CD4-positive, alpha-beta T cell treated with Interleukin-6 at 100 ng/mL for 8 hours (primary cell): Measurements from ENCODE around the gene TRIP12.
"Not testable (repeated sequence)": the region's sequence is repeated elsewhere in the genome, so short reads cannot be mapped to it uniquely, and the experiment has no call there.

Experiments
- DNase-seq: peaks from one replicate; pipeline ENCODE4 v3.0.0-alpha.2; 2020; ENCODE audit warnings: mixed read lengths, low spot score

The TRIP12 gene

GRCh38 chr2:229768235-229768634 lies 153.6 kb downstream of the TRIP12 start:
- DNase-seq = no peak

- no peak for DNase-seq
These were observed 156.1 kb downstream of the TRIP12 start for GRCh38 chr2:229765721-229766120.

GRCh38 chr2:229761663-229762062 lies 160.1 kb downstream of the TRIP12 start:
- no peak for DNase-seq

- not testable (repeated sequence) for DNase-seq
These were observed 164.3 kb downstream of the TRIP12 start for GRCh38 chr2:229757462-229757861.

GRCh38 chr2:229752970-229753729 lies 168.7 kb downstream of the TRIP12 start:
- DNase-seq = no peak

- no peak for DNase-seq
These were observed 172.0 kb downstream of the TRIP12 start for GRCh38 chr2:229749779-229750178.

DNA sequence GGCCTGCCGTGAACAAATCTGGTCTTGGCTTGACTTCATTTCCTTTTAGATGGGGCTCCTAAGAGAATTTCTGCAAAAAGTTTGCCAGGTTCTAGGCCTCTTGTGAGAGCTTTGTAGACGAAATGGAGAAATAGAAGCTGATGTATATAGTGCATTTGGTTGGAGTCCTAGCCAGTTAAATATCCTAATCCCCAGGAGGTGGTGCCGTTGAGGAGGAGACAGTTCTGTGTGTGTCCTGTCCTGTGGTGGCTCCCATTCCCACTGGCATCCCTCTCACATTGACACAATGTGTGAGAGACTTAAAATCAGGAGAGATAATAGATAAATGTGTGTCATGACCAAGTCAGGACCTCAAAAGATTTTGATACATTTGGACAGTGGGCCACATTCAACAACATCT lies 172.9 kb downstream of the TRIP12 start:
- DNase-seq = no peak

- not testable (repeated sequence) for DNase-seq
These were observed 179.1 kb downstream of the TRIP12 start for GRCh38 chr2:229742691-229743090.

DNA sequence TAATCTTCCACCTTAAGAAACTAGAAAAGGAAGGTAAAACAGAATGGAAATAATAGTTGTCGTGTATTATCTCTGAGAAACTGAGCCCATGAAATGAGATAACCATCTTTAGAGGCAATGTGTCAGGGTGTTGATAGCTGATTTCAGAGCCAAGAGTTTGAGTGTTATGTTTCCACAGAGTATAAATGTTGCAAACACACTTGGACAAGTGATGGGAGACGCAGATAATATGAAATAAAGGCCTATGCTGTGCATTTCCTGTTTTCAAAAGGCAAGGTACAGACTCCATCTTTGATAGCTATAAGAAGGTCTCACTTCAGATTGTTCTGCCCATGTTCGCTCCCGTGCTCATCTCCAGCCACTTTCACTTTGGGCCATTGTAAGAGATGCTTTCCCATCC lies 181.5 kb downstream of the TRIP12 start:
- DNase-seq = no peak

GRCh38 chr2:229738024-229738625 lies 183.7 kb downstream of the TRIP12 start:
- DNase-seq = no peak

- no peak for DNase-seq
These were observed 187.4 kb downstream of the TRIP12 start for GRCh38 chr2:229734410-229734809.

GRCh38 chr2:229733611-229734245 lies 188.1 kb downstream of the TRIP12 start:
- DNase-seq = no peak

DNA sequence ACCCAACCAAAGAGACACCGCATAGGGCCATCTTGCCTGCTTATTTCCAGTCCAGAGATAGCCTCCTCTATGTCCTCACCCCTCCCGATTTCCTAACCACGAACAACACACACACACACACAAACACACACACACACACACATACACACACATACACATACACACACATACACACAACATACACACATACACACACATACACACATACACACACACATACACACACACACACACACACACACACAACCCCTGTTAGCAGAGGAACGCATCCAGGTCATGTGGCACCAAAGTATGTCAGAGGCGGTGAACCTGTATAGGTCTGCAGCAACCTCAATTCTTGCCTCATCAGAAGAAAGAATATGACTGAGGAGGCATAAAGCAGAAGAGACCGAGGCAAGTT lies 188.9 kb downstream of the TRIP12 start:
- DNase-seq = no peak

DNA sequence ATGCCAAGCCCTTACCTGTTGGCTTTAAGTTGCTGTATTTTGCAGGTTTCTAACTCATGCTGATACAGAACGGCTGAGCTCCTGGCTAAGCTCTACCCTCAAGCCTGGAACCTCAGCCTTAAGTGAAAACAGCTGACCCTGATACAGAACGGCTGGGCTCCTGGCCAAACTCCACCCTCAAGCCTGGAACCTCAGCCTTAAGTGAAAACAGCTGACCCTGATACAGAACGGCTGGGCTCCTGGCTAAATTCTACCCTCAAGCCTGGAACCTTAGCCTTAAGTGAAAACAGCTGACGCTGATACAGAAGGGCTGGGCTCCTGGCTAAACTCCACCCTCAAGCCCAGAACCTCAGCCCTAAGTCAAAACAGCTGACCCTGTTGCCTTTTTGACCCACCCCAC lies 189.9 kb downstream of the TRIP12 start:
- no peak for DNase-seq

DNA sequence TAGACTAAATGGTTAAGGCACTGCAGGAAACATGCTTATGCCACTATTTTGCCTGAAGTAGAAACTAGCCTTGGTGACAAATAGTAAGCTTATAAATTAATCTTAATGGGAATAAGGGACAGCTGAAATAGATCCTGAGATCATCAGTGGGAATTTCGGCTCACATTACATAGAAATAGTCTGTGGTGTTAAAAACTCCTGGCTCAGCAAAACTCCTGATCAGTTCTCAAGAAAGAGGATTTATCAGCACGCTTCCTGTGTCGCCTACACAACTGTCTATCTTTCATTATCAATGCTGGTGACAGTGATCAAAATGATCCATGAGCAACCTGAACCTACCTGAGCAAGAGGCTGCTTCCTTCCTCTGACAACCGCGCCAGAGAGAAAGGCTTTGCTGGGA lies 190.4 kb downstream of the TRIP12 start:
- no peak for DNase-seq

DNA sequence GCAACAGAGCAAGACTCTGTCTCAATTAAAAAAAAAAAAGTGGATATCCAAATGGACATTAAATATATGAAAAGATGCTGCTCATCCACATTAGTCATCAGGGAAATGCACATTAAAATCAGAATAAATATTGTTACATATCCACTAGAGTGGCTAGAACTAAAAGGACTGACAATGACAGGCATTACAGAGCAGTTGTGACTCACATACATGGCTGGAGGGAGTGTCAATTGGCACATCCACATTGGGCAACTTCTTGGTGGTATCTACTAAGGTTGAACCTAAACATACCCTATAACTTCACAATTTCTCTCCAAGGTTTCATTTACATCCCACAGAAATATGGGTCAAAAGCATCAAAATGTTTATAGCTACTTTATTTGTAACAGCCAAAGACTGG lies 193.4 kb downstream of the TRIP12 start:
- no peak for DNase-seq

DNA sequence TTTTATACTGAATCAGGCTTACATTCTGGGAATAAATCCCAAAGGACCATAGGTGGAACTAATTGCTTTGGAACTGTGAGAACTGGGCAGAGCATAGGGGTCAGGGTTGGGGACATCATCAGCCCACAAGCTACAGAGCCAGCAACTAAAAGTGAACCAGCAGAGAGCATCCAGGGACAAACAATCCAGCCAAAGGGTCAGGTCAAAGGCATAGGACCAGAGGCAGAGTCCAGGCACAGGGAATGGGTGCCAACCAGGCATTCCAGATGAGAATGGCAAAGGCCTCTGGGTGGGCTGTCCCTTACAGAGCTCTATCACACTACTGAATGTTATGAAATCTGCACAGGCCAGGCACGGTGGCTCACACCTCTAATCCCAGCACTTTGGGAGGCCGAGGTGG lies 195.2 kb downstream of the TRIP12 start:
- no peak for DNase-seq

- no peak for DNase-seq
These were observed 195.9 kb downstream of the TRIP12 start for GRCh38 chr2:229725716-229726574.

DNA sequence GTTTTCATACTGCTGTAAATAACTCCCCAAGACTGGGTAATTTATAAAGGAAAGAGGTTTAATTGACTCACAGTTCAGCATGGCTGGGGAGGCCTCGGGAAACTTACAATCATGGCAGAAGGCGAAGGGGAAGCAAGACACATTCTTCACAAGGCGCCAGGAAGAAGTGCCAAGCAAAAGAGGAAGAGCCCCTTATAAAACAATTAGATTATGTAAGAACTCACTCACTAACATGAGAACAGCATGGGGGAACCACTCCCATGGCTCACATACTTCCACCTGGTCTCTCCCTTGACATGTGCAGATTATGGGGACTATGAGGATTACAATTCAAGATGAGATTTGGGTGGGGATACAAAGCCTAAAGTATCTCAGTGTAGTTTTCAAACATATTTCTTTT lies 198.6 kb downstream of the TRIP12 start:
- not testable (repeated sequence) for DNase-seq

DNA sequence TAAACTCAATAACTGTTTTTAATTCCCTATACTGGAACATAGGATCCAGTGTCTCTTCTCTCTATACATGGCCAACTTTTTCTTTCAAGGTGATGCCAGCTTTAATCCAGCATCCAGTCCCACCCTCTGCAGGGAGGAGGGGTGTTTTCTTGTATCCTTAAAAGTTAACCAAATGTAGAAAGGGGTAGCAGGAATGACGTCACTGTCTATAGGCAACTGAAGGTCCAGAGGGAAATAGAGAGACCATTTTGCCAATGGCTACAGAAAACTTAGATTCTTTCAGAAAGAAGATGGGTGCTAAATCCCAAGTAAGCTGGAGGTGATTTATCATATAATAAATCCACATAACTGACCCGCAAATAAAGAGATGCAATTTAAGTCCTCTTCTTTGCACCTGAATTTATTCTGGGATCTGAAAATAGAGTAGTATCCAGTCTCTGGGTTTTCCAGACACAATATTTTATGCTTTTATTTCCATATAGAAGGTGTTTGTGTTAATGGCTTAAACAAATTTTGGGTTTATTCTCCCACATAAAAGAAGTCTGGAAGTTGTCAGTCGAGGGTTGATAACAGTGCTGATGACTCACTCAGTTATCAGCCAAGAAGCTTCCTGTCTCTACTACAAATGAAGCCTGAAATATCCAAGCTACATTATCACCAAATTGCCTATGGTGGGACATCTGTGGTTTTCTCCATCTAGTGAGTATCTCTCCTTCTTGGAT lies 201.7 kb downstream of the TRIP12 start:
- DNase-seq = no peak

GRCh38 chr2:229718057-229718456 lies 203.8 kb downstream of the TRIP12 start:
- no peak for DNase-seq
